Left renal cortex interstitium (tissue), 4 donors: ENCODE measurements around the gene WAC. TPM values are rescaled to one million over a fixed set of nuclear protein-coding genes. Genes with fewer than 3 reads are reported as not detected.
"Not testable (repeated sequence)": the region's sequence is repeated elsewhere in the genome, so short reads cannot be mapped to it uniquely, and the experiment has no call there.

ENCODE experiments used
- DNase-seq, 4 donors: peaks; one replicate each; pipeline ENCODE4 v3.0.0-alpha.2; 2013; ENCODE audit warnings: low read depth in 4 of 4, low spot score in 2 of 4, missing footprints in 1 of 4
- polyA plus RNA-seq, 4 donors: library from polyadenylated mRNA; unstranded; fragments of 120-200 nt; gene quantifications; one replicate each; pipeline ENCODE4 v1.2.1, GENCODE V29; 2013; ENCODE audit not compliant: insufficient read length in 4 of 4

WAC gene, protein sequence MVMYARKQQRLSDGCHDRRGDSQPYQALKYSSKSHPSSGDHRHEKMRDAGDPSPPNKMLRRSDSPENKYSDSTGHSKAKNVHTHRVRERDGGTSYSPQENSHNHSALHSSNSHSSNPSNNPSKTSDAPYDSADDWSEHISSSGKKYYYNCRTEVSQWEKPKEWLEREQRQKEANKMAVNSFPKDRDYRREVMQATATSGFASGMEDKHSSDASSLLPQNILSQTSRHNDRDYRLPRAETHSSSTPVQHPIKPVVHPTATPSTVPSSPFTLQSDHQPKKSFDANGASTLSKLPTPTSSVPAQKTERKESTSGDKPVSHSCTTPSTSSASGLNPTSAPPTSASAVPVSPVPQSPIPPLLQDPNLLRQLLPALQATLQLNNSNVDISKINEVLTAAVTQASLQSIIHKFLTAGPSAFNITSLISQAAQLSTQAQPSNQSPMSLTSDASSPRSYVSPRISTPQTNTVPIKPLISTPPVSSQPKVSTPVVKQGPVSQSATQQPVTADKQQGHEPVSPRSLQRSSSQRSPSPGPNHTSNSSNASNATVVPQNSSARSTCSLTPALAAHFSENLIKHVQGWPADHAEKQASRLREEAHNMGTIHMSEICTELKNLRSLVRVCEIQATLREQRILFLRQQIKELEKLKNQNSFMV
- polyA plus RNA-seq: 100 to 1,000 TPM; 134 to 162 (median 159) TPM

DNA sequence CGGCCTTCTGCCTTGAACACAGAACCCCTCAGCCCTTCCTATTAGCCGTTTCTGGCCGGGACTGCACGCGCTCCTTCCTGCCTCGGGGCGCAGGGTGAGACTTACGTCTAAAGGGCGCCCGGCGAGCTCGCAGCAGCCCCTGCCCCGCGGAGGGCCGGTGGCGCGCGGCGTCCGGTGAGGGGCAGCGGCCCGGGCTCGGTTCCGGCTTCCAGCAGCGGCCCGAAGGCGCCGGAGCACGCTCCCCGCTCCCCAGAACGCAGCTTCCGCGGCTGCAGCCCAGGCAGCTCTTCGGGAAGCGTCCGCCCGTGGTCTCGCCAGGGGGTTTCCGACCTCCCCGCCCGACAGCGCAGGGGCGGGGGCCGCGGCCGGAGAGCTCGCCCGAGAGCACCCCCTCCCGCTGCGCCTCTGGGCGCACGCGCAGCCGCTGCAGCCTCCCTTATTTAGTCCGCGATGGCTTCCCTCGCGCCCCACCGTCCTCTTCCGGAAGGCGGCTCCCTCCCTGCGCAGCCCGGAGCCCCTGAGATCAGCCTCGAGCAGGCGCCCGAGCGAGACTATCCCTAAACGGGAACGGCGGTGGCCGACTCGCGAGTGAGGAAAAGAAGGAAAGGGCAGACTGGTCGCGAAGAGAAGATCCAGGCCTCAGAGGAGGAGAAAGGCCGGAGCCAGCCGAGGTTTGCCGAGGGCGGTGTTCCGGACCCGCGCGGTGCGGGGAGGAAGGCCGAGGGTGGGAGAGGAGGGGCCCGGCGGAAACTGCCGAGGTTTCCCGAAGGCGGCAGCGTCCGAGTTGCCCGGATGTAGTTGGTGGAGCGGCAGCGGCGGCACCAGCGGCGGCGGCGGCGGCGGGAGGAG lies at the start of gene WAC:
Gene WAC, plus strand, starts transcription at position 782 of the 849 bp plus-strand sequence. CDS start 462 bp downstream, outside the sequence.
- DNase-seq: peak; percentile 92 to 96 (median 93)

DNA sequence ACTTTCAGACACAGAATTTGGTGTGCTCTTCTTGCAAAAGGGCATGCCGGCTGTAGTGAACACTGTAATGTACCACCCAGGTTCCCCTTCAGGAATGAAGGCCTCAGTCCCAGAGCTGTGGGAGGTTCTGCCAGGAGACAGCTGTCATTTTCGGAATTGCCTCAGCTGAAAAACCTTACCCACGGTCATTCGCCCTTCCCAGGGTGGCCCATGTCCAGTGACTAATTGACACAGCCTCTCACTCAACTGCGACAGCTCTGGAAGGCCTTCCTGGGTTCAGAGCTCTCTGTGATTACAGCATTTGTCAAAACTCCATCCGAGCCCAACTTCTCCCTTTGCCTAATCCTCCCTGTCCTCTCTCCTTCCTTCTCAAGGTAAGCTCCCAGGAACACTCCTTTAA lies 43.7 kb upstream of the WAC start:
- DNase-seq: no peak

DNA sequence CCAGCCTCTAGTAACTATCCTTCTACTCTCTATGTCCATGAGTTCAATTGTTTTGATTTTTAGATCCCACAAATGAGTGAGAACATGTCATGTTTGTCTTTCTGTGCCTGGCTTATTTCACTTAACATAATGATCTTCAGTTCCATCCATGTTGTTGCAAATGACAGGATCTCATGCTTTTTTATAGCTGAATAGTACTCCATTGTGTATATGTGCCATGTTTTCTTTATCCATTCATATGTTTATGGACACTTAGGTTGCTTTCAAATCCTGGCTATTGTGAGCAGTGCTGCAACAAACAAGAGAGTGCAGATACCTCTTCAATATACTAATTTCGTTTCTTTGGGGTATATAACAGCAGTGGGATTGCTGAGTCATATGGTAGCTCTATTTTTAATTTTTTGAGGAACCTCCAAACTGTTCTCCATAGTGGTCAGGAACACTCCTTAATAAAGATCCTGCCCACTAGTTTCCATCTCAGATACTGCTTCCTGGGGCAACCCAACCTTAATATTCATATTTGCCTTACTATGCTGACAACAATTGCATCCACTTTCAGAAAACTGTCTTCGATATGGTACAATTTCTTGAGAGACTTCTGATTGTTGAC lies 42.6 kb upstream of the WAC start:
- DNase-seq: not testable (repeated sequence)

DNA sequence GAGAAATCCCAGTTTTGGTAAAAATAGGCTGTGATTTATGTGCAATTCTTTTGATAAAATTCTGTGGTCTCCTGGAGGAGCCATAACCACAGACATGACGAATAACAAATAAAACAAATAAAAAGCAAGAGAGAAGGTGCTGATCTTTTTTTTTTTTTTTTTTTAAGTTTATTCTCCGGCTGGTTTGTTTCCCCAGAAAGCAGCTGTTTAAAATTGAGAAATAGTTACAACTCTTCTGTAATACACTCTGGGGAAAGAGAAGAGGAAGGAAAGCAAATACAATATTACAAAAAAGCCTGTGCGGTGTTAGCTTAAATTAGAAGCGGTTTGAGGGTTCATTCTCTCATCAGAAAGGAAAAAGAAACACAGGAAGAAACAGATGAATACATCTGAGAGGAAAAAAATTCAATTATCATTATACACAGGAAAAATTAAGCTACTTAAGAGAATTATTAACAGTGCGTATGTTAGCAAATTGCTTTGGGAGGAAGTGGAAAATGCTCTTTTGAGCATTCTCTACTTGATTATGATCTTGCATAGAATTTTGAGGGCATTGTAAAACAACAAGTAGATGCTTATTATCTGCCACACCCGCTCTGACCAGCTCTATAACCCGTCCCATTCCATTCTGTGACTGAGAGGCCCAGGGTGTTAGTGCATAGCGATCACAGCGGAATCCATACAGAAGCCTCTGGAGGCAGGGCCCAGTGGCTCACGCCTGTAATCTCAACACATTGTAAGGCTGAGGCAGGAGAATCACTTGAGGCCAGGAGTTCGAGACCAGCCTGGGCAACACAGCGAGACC lies 40.6 kb upstream of the WAC start:
- no peak for DNase-seq

DNA sequence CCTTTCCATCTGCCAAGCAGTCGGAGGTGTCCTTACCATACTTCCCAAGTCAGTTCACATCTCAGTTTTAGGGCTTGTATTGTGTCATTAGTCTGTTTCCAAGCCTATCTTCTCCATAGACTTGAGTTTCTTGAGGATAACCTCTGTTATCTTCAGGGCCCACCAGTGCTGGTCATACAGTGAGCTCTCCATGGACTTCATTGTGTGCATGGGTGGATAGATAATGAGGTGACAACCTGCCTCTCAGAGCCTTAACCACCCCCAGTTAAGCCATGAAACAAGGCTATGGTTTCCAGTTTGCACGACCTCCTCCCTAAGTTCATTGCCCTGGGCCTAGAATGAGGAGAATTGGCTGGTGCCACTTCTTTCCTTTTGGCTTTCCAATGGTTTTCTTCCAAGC lies 38.5 kb upstream of the WAC start:
- no peak for DNase-seq

DNA sequence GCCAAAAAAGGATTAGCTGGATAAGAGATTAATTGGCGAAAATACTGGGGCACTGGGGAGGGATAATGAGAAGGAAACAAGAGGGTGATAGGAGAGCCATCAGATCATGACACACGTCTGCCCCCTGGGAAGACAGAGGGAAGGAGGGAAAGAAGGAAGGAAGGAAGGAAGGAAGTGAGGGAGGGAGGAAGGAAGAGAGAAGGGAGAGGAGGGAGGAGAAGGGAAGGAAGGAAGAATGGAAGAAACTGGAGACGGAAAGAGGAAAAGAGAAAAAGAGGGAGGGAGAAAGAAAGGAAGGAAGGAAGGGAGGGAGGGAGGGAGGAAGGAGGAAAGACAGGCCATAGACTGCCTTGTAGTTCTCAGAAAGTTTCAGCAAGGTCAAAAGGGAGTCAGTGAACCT lies 37.8 kb upstream of the WAC start:
- no peak for DNase-seq

DNA sequence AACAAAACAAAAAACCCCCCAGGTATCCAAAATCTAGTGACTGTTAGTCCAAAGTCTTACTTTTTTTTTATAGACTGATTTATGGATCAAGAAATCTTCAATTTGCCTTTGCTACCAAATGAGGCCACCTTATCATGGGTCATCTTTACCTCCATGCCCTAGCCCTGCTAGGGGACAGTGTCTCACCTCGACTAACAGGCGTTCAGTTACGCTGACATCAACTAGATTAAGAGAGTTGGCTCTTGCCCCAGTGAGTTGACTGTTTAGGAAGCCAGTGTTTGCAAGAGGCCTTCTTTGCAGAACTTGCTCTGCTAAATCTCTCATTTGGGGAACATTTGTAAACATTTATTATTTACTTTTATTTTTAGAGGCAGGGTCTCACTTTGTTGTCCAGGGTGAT lies 36.9 kb upstream of the WAC start:
- no peak for DNase-seq

DNA sequence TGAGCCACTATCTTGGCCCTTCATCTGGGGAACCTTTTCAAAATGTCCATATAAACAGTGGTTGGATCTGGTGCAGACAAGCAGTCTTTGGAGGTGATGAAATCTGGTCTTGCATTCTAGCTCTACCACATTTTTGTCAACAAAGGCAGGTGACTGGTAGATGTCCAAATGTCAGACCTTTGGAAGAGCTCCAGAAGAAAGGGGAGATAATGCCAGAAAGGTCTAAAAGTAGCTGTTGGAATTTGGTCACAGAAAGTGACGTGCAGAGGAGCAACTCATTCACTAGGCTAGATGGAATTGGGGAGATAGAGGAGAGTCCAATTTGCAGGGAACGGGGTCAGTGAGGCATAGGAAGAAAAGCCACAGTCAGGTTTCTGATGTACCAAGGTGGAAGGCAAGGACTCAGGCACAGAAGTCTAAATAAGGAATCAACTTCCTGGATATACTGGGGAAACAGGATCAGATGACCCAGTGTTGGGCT lies 36.4 kb upstream of the WAC start:
- DNase-seq: no peak

DNA sequence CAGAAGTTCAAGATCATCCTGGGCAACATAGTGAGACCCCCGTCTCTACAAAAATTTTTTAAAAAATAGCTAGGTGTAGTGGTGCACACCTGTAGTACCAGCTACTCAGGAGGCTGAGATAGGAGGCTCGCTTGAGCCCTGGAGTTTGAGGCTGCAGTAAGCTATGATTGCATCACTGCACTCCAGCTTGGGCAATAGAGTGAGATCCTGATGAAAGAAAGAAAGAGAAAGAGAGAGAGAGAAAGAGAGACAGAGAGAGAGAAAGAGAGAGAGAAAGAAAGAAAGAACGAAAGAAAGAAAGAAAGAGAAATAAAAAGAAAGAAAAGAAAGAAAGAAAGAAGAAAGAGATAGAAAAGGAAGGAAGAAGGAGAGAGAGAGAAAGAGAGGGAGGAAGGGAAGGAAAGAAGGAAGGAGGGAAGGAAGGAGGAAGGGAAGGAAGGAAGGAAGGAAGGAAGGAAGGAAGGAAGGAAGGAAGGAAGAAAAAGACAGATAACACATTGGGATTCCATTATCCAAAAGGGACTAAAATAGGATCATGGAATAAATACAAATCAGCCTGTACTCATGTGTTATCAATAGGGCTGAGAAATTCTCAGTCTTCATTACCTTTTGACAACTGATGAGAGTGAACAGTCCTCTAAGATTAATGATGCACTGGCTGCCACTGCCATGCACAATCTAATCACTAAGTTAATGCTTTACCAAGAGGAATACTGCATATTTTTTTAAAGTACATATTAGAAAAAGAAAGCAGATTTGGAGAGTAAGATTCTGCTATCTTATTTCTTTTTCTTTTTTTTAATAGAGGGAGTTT lies 35.4 kb upstream of the WAC start:
- DNase-seq: no peak

DNA sequence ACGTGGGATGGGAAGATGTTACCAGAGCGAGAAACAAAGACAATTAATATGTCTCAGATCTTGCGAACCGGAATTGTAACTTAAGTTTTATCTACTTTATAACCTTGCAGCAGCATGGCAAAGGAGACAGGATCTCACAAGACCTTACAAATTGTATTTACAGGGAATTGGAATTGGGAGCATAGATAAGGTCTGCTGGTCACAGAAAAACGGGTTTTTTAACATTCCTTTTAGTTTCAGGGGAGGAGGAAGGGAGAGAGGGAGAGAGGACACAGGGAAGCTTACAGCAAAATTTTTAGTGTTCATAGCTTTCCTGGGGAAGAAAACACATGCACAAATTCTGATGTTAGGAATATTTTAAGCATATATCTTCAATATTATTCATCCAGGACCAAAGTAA lies 32.7 kb upstream of the WAC start:
- DNase-seq: not testable (repeated sequence)

DNA sequence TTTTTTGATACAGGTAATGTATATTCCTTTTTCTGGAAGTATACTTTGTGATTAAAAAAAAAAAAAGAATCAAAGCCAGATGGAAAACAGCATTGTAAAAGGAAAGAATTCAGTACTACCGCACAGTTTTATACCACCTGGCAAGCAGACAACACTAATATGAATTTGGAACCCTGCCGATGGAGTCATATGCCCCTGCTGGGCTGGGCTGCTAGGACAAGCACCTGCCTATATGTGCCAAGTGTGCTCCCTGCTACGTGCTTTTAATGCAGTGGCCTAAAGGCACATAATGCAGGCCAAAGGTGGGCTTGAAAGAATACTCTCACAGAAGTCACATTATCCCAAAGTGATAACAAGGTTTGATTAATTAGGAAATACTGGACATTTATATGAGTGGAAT lies 29.8 kb upstream of the WAC start:
- no peak for DNase-seq

DNA sequence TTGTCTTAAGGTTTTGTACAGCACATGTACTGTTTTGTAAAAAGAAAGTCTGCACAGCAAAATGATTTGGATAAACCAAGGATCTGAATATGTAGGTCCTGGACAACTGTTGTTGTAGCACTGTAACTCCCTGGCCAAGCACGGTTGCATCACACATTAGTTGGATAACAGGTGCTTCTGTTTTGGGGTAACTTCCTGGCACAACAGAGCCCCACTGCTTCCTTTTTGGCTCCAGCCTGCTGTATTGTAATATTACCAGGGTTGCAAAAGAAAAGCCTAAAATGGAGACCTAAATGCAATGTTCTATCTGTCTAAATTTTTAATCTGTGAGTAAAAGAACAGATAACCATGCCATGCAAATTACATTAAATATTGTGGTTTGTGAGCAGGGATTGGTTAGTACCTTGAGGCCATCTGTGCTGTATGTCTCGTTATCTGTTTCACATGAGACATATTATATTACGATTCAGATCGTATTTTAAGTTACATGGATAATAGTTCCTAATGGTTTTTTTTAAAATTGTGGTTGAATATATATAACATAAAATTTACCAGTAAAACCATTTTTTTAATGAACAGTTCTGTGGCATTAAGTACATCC lies 27.5 kb upstream of the WAC start:
- no peak for DNase-seq

DNA sequence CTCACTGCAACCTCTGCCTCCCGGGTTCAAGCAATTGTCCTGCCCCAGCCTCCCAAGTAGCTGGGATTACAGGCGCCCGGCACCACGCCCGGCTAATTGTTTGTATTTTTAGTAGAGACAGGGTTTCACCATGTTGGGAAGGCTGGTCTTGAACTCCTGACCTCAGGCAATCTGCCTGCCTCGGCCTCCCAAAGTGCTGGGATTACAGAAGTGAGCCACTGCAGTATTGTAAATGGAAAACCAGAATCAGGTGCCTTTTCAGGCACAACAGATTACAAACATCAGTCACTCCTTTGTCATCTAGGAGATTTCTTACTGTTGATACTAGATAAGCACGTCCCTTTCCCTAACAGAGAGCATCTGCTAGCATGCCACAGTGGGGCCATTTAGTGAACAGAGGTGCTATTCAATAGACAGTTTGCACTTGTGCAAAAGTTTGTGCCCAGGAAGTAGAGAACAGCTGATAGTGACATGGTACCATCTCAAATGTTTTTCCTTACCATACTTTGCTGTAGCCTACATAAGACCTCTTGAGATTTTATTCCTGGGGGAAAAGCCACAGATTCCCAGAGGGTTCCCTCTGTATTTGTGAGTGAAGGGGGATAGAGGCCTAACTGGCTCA lies 24.5 kb upstream of the WAC start:
- DNase-seq: no peak

DNA sequence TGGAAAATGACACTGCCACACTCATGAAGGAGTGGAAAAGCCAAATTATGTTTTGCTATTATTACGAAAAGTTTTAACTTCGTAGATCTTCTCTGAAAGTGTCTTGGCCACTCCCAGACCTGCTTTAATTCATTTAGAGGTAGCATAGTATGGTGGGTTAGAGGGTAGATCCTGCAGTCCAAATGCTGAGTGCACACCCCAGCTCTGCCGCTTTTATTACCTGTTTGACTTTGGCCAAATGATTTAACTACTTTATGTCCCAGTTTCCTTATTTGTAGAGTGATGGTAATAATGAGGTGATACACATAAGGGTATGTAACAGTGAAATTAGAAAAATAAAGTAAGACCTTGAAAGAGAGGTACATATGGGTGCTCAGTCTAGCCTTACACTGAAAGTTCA lies 23.6 kb upstream of the WAC start:
- no peak for DNase-seq

DNA sequence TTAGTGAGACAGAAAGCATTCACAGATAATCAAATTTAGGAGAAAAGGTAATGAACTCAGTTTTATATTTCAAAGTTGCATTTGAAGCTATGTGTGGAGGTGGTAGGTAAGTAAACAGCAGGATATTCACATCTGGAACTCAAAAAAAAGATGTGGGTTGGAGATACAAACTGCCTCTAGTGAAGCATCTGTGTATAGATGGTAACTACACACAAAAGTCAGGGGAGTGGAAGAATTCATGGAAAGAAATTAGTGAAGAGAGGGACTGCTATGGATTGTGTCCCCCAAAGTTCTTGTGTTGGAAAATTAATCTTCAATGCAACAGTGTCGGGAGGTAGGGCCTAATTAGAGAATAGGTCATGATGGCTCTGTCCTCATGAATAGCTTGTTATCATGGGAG lies 18.3 kb upstream of the WAC start:
- DNase-seq: no peak

DNA sequence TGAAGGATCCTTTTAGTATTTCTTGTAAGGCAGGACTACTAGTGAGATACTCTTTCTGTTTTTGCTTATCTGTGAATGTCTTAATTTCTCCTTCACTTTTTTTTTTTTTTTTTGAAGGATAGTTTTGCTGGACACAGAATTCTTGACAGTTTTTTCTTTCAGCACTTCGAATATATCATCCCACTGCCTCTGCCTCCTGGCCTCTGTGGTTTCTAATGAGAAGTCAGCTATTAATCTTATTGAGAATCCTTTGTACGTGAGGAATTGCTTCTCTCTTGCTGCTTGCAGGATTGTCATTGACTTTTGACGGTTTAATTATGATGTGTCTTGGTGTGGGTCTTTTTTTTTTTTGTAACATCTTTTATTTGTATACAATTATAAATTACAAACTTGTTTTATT lies 12.6 kb upstream of the WAC start:
- DNase-seq: no peak

DNA sequence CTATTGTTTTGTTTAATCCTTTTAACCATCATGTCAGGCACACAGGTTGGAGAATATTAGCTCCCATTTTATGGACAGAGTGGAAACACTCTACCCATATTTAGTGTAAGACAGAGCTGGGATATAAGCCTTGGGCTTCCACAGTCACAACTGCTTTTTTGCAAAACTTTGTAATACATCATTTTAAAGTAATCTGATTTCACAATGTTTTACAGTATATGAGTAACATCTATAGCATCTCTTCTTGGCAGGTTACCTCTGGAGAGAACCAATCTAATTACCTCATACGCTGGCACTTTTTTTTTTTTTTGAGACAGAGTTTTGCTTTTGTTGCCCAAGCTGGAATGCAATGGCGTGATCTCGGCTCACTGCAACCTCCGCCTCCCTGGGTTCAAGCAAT lies 12.1 kb upstream of the WAC start:
- DNase-seq: not testable (repeated sequence)

DNA sequence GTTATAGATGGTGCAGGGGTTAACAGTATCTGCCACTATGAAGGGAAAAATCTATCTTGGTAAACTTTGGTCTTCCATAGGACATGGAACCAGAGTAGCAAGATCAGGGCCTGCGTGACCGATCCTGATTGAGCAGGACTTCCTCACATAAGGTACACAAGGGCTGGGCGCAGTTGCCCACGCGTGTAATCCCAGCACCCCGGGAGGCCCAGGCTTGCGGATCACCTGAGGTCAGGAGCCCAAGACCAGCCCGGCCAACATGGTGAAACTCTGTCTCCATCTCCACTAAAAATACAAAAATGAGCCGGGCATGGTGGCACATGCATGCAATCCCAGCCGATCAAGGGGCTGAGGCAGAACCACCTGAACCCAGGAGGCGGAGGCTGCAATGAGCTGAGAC lies 11.0 kb upstream of the WAC start:
- DNase-seq: not testable (repeated sequence)
